RWPE2 (cell line): ENCODE results near the gene PAFAH2.
A peak's percentile ranks its signal among the peaks of the same experiment; 100 is the strongest.

Experiments used
- ATAC-seq: fragments of 200-7000 bp; cut with Tn5 transposase; 3 replicates; pipeline ENCODE4 v1.9.1; 2021; ENCODE audit warnings: low read depth
- DNase-seq: peaks from one replicate; pipeline ENCODE4 v3.0.0-alpha.2; 2020; ENCODE audit warnings: low spot score
- H3K27ac ChIP-seq: fragments of 450-650 bp; 2 replicates; pipeline ENCODE4 v1.5.1; 2017; ENCODE audit warnings: mild to moderate bottlenecking; ENCODE audit not compliant: poor library complexity, severe bottlenecking
- H3K27me3 ChIP-seq: fragments of 250-450 bp; sonication (Bioruptor Pico); 2 replicates; pipeline ENCODE4 v1.5.1; 2021; ENCODE audit warnings: mild to moderate bottlenecking, moderate library complexity; ENCODE audit not compliant: insufficient read depth, poor library complexity, severe bottlenecking
- H3K36me3 ChIP-seq: fragments of 250-450 bp; sonication (Bioruptor Pico); 2 replicates; pipeline ENCODE4 v1.5.1; 2020; ENCODE audit warnings: low read depth, mild to moderate bottlenecking, moderate library complexity
- H3K4me1 ChIP-seq: fragments of 250-450 bp; sonication (Bioruptor Pico); 2 replicates; pipeline ENCODE4 v1.5.1; 2021; ENCODE audit warnings: mild to moderate bottlenecking, moderate library complexity; ENCODE audit not compliant: insufficient read depth, poor library complexity, severe bottlenecking
- H3K4me3 ChIP-seq: fragments of 250-450 bp; sonication (Bioruptor Pico); 2 replicates; pipeline ENCODE4 v1.5.1; 2021; ENCODE audit warnings: mild to moderate bottlenecking, moderate library complexity; ENCODE audit not compliant: severe bottlenecking
- H3K9me3 ChIP-seq: fragments of 250-450 bp; sonication (Bioruptor Pico); 2 replicates; pipeline ENCODE4 v1.5.1; 2021; ENCODE audit warnings: mild to moderate bottlenecking, moderate library complexity; ENCODE audit not compliant: severe bottlenecking
- CTCF ChIP-seq: fragments of 450-650 bp; IDR thresholded peaks from one replicate; pipeline ENCODE4 v1.5.1; 2017; ENCODE audit warnings: mild to moderate bottlenecking, moderate library complexity; ENCODE audit not compliant: poor library complexity, severe bottlenecking

The PAFAH2 gene

DNA sequence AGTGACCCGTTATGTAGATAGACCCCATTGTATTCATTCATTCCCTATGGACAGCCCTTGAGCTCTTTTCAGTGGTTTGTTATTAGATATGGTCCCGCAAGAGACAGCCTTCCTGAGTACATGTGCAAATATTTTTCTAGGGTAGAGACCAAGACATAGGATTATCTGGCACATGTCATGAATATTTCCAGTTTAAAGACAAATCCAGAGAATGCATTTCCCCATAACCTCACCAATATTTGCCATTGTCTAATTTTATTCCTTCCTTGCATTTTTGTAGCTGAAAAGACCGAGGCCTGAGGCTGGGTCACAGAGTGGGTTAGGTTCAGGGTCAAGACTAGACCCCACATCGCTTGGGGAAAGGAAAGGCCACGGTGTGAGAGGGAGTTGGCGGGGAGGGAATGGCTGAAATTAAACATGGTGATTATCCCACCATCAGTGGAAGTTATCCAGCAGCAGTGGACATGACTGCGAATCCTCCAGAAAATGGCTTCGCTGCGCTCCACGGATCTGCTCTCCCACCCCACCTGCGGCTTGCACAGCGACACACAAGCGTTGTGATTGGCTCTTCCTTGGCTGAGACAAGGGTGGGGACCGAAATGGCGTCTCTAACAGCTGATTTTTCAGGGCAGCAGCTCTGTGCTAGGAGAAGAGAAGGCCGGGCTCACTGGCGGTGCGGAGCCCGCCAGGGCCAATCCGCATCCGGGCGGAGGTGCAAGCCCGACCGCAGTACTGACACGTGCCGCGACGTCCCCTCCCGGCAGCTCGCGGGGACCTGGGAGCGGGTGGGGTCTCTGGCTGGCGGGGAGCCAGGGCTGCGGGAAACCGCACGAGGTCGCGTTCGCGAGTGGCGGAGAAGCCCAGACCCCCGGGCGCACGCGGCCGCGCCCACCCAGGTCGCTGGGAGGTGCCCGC is 75.5 kb downstream of the PAFAH2 start:
- Histone ChIP-seq H3K4me3 (peak overlapping the region; percentile 31), H3K36me3 (no peaks in the 10 kb centered on the region), H3K27ac (no peak overlapping the region), H3K4me1 (no peaks in the 10 kb centered on the region), H3K9me3 (no peaks in the 10 kb centered on the region), H3K27me3 (peaks cover 5% of the 10 kb centered on the region)
- no peak for DNase-seq
- peak; percentile 36; the same call in 2 of the 3 replicates for ATAC-seq
- TF ChIP-seq CTCF, result no peak

DNA sequence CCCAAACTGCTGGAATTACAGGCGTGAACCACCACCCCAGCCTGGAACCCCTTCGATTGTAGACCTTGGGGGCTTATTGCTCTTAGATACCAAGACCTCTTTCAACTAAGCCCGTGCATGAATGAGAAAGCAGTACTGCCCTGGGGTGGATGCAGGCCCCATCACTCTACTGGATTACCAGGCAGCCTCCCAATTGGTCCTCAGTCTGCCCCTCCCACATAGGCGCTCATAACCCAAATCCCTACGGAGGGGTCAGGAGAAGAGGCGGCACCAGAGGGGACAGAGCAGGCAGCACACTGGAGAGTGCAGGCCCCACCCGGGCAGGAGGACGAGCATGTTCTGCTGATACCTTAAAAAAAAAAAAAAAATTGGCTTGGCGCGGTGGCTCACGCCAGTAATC is 79.2 kb downstream of the PAFAH2 start:
- H3K4me1 ChIP-seq, result no peaks in the 10 kb centered on the region
- DNase-seq, result no peak
- no peak overlapping the region for H3K4me3 ChIP-seq
- no peak overlapping the region for H3K27ac ChIP-seq
- no peak for ATAC-seq
- no peaks in the 10 kb centered on the region for H3K36me3 ChIP-seq
- H3K9me3 ChIP-seq, result no peaks in the 10 kb centered on the region
- peaks cover 2% of the 10 kb centered on the region for H3K27me3 ChIP-seq
- no peak for TF ChIP-seq CTCF

DNA sequence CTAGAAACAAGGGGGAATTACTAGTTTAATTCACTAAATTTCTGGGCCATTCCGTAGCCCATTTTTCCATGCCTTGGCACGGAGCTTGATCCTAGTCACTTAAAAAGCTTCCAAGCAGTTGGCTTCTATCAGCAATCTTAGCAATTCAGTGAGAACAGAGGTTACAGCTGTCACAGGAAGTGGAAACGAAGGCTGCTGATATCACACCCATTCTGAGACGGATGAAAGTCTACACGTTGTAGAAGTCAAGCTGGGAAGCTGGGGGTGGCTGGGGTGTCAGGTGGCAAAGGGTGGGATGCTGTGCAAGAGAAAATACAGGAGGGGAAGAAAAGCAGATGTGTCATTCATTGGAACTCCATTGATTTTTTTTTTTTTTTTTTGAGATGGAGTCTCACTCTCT is 79.9 kb downstream of the PAFAH2 start:
- no peaks in the 10 kb centered on the region for H3K9me3 ChIP-seq
- H3K4me3 ChIP-seq, result no peak overlapping the region
- no peak overlapping the region for H3K27ac ChIP-seq
- no peaks in the 10 kb centered on the region for H3K27me3 ChIP-seq
- ATAC-seq (no peak), DNase-seq (no peak)
- TF ChIP-seq CTCF, result no peak
- no peaks in the 10 kb centered on the region for H3K4me1 ChIP-seq
- no peaks in the 10 kb centered on the region for H3K36me3 ChIP-seq

GRCh38 chr1:25916460-25916859 is 81.4 kb downstream of the PAFAH2 start:
- no peak overlapping the region for H3K27ac ChIP-seq
- ATAC-seq, result no peak

More at GRCh38 chr1:25916460-25916859, 81.4 kb downstream of the PAFAH2 start:
- DNase-seq, result no peak
- no peaks in the 10 kb centered on the region for H3K9me3 ChIP-seq
- peaks cover 12% of the 10 kb centered on the region for H3K4me1 ChIP-seq
- H3K27me3 ChIP-seq, result no peaks in the 10 kb centered on the region
- H3K4me3 ChIP-seq, result no peak overlapping the region
- no peaks in the 10 kb centered on the region for H3K36me3 ChIP-seq
- TF ChIP-seq CTCF, result no peak
